SK-N-SH treated with all-trans-retinoic acid at 6 μM for 48 hours (cell line): ENCODE results near the gene CDKN2AIP.

Experiments used
- CSDC2 ChIP-seq: fragments of 250-450 bp; sonication (Bioruptor Pico); IDR thresholded peaks from 2 replicates; pipeline ENCODE4 v1.5.0; 2020; ENCODE audit warnings: mild to moderate bottlenecking, moderate library complexity
- CSRNP3 ChIP-seq: fragments of 250-450 bp; sonication (Bioruptor Pico); IDR thresholded peaks from 2 replicates; pipeline ENCODE4 v1.5.1; 2021; ENCODE audit warnings: mild to moderate bottlenecking, moderate library complexity
- PATZ1 ChIP-seq: fragments of 250-450 bp; sonication (Bioruptor Pico); IDR thresholded peaks from 2 replicates; pipeline ENCODE4 v1.8.0; 2020; ENCODE audit warnings: mild to moderate bottlenecking, moderate library complexity, borderline replicate concordance
- RARB ChIP-seq: fragments of 250-450 bp; sonication (Bioruptor Pico); IDR thresholded peaks from 2 replicates; pipeline ENCODE4 v1.8.0; 2021; ENCODE audit warnings: mild to moderate bottlenecking, moderate library complexity
- SNAI2 ChIP-seq: fragments of 250-450 bp; sonication (Bioruptor Pico); IDR thresholded peaks from 2 replicates; pipeline ENCODE4 v1.5.0; 2020; ENCODE audit warnings: mild to moderate bottlenecking, moderate library complexity
- ZFP3 ChIP-seq: fragments of 250-450 bp; sonication (Bioruptor Pico); IDR thresholded peaks from 2 replicates; pipeline ENCODE4 v1.5.0; 2020; ENCODE audit warnings: mild to moderate bottlenecking, moderate library complexity
- ZFP30 ChIP-seq: fragments of 450-650 bp; formaldehyde crosslinking; IDR thresholded peaks from 2 replicates; pipeline ENCODE4 v1.5.0; 2022; ENCODE audit warnings: mild to moderate bottlenecking, moderate library complexity
- ZNF565 ChIP-seq: fragments of 450-650 bp; formaldehyde crosslinking; conservative IDR thresholded peaks from 2 replicates; pipeline ENCODE4 v1.5.0; 2020; ENCODE audit warnings: low read depth, mild to moderate bottlenecking, moderate library complexity
- ZNF8 ChIP-seq: fragments of 450-650 bp; formaldehyde crosslinking; IDR thresholded peaks from 2 replicates; pipeline ENCODE4 v1.5.0; 2020; ENCODE audit warnings: mild to moderate bottlenecking, moderate library complexity
- TF ChIP-seq, protein P1 (sequence below): fragments of 250-450 bp; sonication (Bioruptor Pico); IDR thresholded peaks from 2 replicates; pipeline ENCODE4 v1.8.0; 2021; ENCODE audit warnings: low read depth, mild to moderate bottlenecking, moderate library complexity, borderline replicate concordance
- TF ChIP-seq, protein P2 (sequence below): fragments of 250-450 bp; sonication (Bioruptor Pico); IDR thresholded peaks from 2 replicates; pipeline ENCODE4 v1.5.1; 2020; ENCODE audit warnings: low read depth, mild to moderate bottlenecking, moderate library complexity

GRCh38 chr4:183407128-183407585 lies 37.3 kb upstream of the CDKN2AIP start:
- TF ChIP-seq PATZ1 (CRISPR knock-in tag) = no peak
- TF ChIP-seq, protein P1, sequence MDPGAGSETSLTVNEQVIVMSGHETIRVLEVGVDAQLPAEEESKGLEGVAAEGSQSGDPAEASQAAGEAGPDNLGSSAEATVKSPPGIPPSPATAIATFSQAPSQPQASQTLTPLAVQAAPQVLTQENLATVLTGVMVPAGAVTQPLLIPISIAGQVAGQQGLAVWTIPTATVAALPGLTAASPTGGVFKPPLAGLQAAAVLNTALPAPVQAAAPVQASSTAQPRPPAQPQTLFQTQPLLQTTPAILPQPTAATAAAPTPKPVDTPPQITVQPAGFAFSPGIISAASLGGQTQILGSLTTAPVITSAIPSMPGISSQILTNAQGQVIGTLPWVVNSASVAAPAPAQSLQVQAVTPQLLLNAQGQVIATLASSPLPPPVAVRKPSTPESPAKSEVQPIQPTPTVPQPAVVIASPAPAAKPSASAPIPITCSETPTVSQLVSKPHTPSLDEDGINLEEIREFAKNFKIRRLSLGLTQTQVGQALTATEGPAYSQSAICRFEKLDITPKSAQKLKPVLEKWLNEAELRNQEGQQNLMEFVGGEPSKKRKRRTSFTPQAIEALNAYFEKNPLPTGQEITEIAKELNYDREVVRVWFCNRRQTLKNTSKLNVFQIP (CRISPR knock-in tag) = no peak
- no peak for TF ChIP-seq CSRNP3
- TF ChIP-seq RARB = no peak
- TF ChIP-seq ZFP30 (CRISPR knock-in tag) = no peak
- no peak for TF ChIP-seq ZNF565 (CRISPR knock-in tag)
- TF ChIP-seq, protein P2, sequence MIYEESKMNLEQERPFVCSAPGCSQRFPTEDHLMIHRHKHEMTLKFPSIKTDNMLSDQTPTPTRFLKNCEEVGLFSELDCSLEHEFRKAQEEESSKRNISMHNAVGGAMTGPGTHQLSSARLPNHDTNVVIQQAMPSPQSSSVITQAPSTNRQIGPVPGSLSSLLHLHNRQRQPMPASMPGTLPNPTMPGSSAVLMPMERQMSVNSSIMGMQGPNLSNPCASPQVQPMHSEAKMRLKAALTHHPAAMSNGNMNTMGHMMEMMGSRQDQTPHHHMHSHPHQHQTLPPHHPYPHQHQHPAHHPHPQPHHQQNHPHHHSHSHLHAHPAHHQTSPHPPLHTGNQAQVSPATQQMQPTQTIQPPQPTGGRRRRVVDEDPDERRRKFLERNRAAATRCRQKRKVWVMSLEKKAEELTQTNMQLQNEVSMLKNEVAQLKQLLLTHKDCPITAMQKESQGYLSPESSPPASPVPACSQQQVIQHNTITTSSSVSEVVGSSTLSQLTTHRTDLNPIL (CRISPR knock-in tag) = no peak
- no peak for TF ChIP-seq ZNF8 (CRISPR knock-in tag)
- no peak for TF ChIP-seq SNAI2 (CRISPR knock-in tag)
- TF ChIP-seq CSDC2 = no peak
- no peak for TF ChIP-seq ZFP3 (CRISPR knock-in tag)
